GM12864 (cell line): ENCODE results near the gene USH2A.

Experiments
- DNase-seq: peaks from one replicate; pipeline ENCODE4 v3.0.0-alpha.2; 2011; ENCODE audit warnings: low read depth
- H3K4me3 ChIP-seq: 2 replicates; pipeline ENCODE4 v1.5.1; 2011; ENCODE audit warnings: mild to moderate bottlenecking, low read depth, low read length, control low read depth
- CTCF ChIP-seq: IDR thresholded peaks from 2 replicates; pipeline ENCODE4 v1.5.1; 2011; ENCODE audit warnings: low read depth, mild to moderate bottlenecking, moderate library complexity, low read length, control low read depth, inconsistent platforms; ENCODE audit errors: missing control alignments

USH2A gene

GRCh38 chr1:216459651-216460207, 36.5 kb upstream of the USH2A start:
- no peak for DNase-seq
- TF ChIP-seq CTCF: no peak
- H3K4me3 ChIP-seq: no peak overlapping the region

- TF ChIP-seq CTCF: no peak
- no peak for DNase-seq
Measured at GRCh38 chr1:216458812-216459211, 35.6 kb upstream of the USH2A start.

GRCh38 chr1:216457356-216457755, 34.1 kb upstream of the USH2A start:
- DNase-seq: no peak
- no peak overlapping the region for H3K4me3 ChIP-seq
- TF ChIP-seq CTCF: no peak

More at GRCh38 chr1:216458812-216459211, 35.6 kb upstream of the USH2A start:
- no peak overlapping the region for H3K4me3 ChIP-seq

DNA sequence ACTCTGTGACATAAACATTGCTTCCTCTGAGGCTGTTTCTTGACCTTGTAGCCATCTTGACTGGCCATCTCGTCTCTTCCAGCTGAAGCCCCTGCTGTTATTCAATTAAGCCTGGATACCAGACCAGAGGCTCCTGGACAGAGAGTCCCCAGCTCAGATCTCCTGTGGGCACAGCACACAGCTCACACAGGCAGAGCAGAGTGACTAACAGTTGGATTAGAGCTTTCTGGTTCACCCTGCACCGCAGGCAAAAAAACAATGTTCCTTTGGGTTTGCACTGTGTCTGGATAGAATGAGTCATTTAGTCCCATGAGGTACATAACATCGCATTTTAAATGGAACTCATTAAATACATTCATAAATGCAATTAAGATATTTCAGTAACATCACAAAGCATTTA, 33.4 kb upstream of the USH2A start:
- DNase-seq: no peak
- TF ChIP-seq CTCF: no peak
- H3K4me3 ChIP-seq: no peak overlapping the region

DNA sequence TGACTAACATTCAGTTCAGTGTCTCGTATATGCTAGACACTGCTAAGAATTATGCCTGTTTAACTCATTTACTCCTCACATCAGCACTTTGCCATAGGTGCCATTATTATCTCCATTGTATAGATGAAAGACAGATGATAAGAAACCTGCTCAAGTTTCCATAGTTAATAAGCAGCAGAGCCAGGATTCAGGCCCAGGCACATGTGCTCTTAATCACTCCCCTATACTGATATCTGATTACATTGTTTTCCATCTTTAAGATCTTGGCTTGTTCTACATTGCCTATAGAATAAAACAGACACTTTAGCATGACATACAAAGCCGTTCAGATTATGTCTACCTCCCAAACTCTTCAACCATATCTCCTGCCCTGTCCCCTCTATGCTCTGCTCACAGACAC, 30.5 kb upstream of the USH2A start:
- no peak for DNase-seq
- no peak overlapping the region for H3K4me3 ChIP-seq
- TF ChIP-seq CTCF: no peak

- H3K4me3 ChIP-seq: no peak overlapping the region
- no peak for TF ChIP-seq CTCF
- no peak for DNase-seq
Measured at GRCh38 chr1:216450227-216450626, 27.0 kb upstream of the USH2A start.

- no peak for TF ChIP-seq CTCF
- no peak overlapping the region for H3K4me3 ChIP-seq
- no peak for DNase-seq
Measured at GRCh38 chr1:216448011-216448510, 24.8 kb upstream of the USH2A start.
